Hepatocyte (in vitro differentiated cells): ENCODE measurements around the gene EIF4E3. TPM values are rescaled to one million over a fixed set of nuclear protein-coding genes. Genes with fewer than 3 reads are reported as not detected.

Source experiments
- DNase-seq: peaks from one replicate; pipeline ENCODE4 v3.0.0-alpha.2; 2016; ENCODE audit warnings: low spot score
- H2AFZ ChIP-seq: fragments of 200-600 bp; sonication (generic); 2 replicates; pipeline ENCODE4 v1.6.0; 2016; ENCODE audit warnings: antibody characterized with exemption, mild to moderate bottlenecking
- H3K27ac ChIP-seq: fragments of 200-600 bp; sonication (generic); 2 replicates; pipeline ENCODE4 v1.5.1; 2016; ENCODE audit warnings: mild to moderate bottlenecking
- H3K27me3 ChIP-seq: fragments of 200-600 bp; sonication (generic); 2 replicates; pipeline ENCODE4 v1.6.1; 2016
- H3K36me3 ChIP-seq: fragments of 200-600 bp; sonication (generic); replicated peaks from 2 replicates; pipeline ENCODE4 v1.5.1; 2016; ENCODE audit warnings: low read depth; ENCODE audit not compliant: insufficient read depth
- H3K4me1 ChIP-seq: fragments of 200-600 bp; sonication (generic); 2 replicates; pipeline ENCODE4 v1.5.1; 2016; ENCODE audit warnings: mild to moderate bottlenecking, moderate library complexity; ENCODE audit not compliant: insufficient read depth
- H3K4me2 ChIP-seq: fragments of 200-600 bp; sonication (generic); 2 replicates; pipeline ENCODE4 v1.6.0; 2016
- H3K4me3 ChIP-seq: fragments of 200-600 bp; sonication (generic); 2 replicates; pipeline ENCODE4 v1.5.1; 2016; ENCODE audit warnings: mild to moderate bottlenecking
- H3K79me2 ChIP-seq: fragments of 200-600 bp; sonication (generic); 2 replicates; pipeline ENCODE4 v1.6.0; 2017; ENCODE audit warnings: mild to moderate bottlenecking
- H3K9me2 ChIP-seq: fragments of 200-600 bp; sonication (generic); replicated peaks from 2 replicates; pipeline ENCODE4 v1.6.0; 2017; ENCODE audit warnings: mild to moderate bottlenecking; ENCODE audit not compliant: insufficient read depth
- H3K9me3 ChIP-seq: fragments of 200-600 bp; sonication (generic); 2 replicates; pipeline ENCODE4 v1.5.1; 2016; ENCODE audit warnings: low read depth, mild to moderate bottlenecking
- H4K20me1 ChIP-seq: fragments of 200-600 bp; sonication (generic); 2 replicates; pipeline ENCODE4 v1.6.0; 2016; ENCODE audit warnings: mild to moderate bottlenecking; ENCODE audit not compliant: insufficient read depth, poor library complexity, severe bottlenecking
- CTCF ChIP-seq: fragments of 200-600 bp; sonication (generic); IDR thresholded peaks from 2 replicates; pipeline ENCODE4 v1.5.1; 2016; ENCODE audit warnings: antibody characterized with exemption, mild to moderate bottlenecking; ENCODE audit not compliant: poor library complexity
- EZH2 ChIP-seq: fragments of 200-600 bp; sonication (generic); IDR thresholded peaks from 2 replicates; pipeline ENCODE4 v1.6.1; 2016; ENCODE audit warnings: antibody characterized with exemption, mild to moderate bottlenecking, borderline replicate concordance
- EZH2phosphoT487 ChIP-seq: fragments of 200-600 bp; sonication (generic); IDR thresholded peaks from one replicate; pipeline ENCODE4 v1.6.1; 2018; ENCODE audit warnings: antibody characterized with exemption, mild to moderate bottlenecking, low read depth, moderate library complexity; ENCODE audit not compliant: unreplicated experiment, severe bottlenecking
- WGBS: methylation state at CpG from one replicate; pipeline ENCODE4 v1.1.6; 2016; ENCODE audit warnings: low lambda C conversion rate; ENCODE audit errors: missing lambda C conversion rate; 5-methylcytosine and 5-hydroxymethylcytosine counted together
- polyA plus RNA-seq: library from polyadenylated mRNA; unstranded; fragments of >200 nt; fragmentation: Nextera tagmentation; extraction: Ambion mirVana; gene quantifications from 2 replicates; pipeline ENCODE4 v1.2.1, GENCODE V29; 2016
- total RNA-seq: library from RNA; depleted of rRNA; stranded (reverse); fragments of >200 nt; gene quantifications from 2 replicates; pipeline ENCODE4 v1.2.3, GENCODE V29; 2014

EIF4E3 gene
- total and polyA plus RNA-seq, 2 experiments from 2014 or later, result 4.1 to 7.4 TPM

GRCh38 chr3:71733319-71733718 is 8.1 kb upstream of the EIF4E3 start:
- H3K36me3 ChIP-seq, result no peaks in the 10 kb centered on the region
- no peaks in the 10 kb centered on the region for H3K9me3 ChIP-seq
- TF ChIP-seq EZH2 (no peak), EZH2phosphoT487 (no peak), CTCF (no peak)
- no peak overlapping the region for H3K4me3 ChIP-seq
- DNase-seq, result no peak
- no peaks in the 10 kb centered on the region for H3K9me2 ChIP-seq
- H3K27ac ChIP-seq, result no peak overlapping the region
- H3K27me3 ChIP-seq, result no peaks in the 10 kb centered on the region
- H3K4me2 ChIP-seq, result no peak overlapping the region
- no peaks in the 10 kb centered on the region for H3K4me1 ChIP-seq
- WGBS, result 71% methylated on average over 2 of the region's 2 CpGs
- H2AFZ ChIP-seq, result no peak overlapping the region
- no peaks in the 10 kb centered on the region for H4K20me1 ChIP-seq
- H3K79me2 ChIP-seq, result no peaks in the 10 kb centered on the region

GRCh38 chr3:71732637-71733036 is 7.4 kb upstream of the EIF4E3 start:
- H3K36me3 ChIP-seq, result no peaks in the 10 kb centered on the region
- H3K27me3 ChIP-seq, result no peaks in the 10 kb centered on the region
- H4K20me1 ChIP-seq, result no peaks in the 10 kb centered on the region
- WGBS, result 76% methylated on average over 4 of the region's 4 CpGs
- H2AFZ ChIP-seq, result no peak overlapping the region
- H3K27ac ChIP-seq, result no peak overlapping the region
- H3K9me2 ChIP-seq, result no peaks in the 10 kb centered on the region
- H3K4me3 ChIP-seq, result no peak overlapping the region
- TF ChIP-seq EZH2 (no peak), EZH2phosphoT487 (no peak), CTCF (no peak)
- H3K4me1 ChIP-seq, result no peaks in the 10 kb centered on the region
- H3K9me3 ChIP-seq, result no peaks in the 10 kb centered on the region
- no peak for DNase-seq
- H3K4me2 ChIP-seq, result no peak overlapping the region
- H3K79me2 ChIP-seq, result no peaks in the 10 kb centered on the region

- no peak for DNase-seq
- Histone ChIP-seq H3K36me3 (no peaks in the 10 kb centered on the region), H3K4me1 (peaks cover 5% of the 10 kb centered on the region), H3K9me3 (no peaks in the 10 kb centered on the region), H4K20me1 (no peaks in the 10 kb centered on the region), H2AFZ (no peak overlapping the region), H3K9me2 (no peaks in the 10 kb centered on the region), H3K4me2 (no peak overlapping the region), H3K27ac (no peak overlapping the region), H3K4me3 (no peak overlapping the region), H3K27me3 (peaks cover 17% of the 10 kb centered on the region), H3K79me2 (no peaks in the 10 kb centered on the region)
- WGBS, result 56% methylated on average over 4 of the region's 4 CpGs
- TF ChIP-seq EZH2 (no peak), EZH2phosphoT487 (no peak), CTCF (no peak)
These were observed 3.6 kb upstream of the EIF4E3 start for GRCh38 chr3:71728632-71729342.
